Measurements from ENCODE around the gene DUSP9.
A peak's percentile ranks its signal among the peaks of the same experiment; 100 is the strongest.
"Not testable (repeated sequence)": the region's sequence is repeated elsewhere in the genome, so short reads cannot be mapped to it uniquely, and the experiment has no call there.

Gene DUSP9, protein sequence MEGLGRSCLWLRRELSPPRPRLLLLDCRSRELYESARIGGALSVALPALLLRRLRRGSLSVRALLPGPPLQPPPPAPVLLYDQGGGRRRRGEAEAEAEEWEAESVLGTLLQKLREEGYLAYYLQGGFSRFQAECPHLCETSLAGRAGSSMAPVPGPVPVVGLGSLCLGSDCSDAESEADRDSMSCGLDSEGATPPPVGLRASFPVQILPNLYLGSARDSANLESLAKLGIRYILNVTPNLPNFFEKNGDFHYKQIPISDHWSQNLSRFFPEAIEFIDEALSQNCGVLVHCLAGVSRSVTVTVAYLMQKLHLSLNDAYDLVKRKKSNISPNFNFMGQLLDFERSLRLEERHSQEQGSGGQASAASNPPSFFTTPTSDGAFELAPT

DNA sequence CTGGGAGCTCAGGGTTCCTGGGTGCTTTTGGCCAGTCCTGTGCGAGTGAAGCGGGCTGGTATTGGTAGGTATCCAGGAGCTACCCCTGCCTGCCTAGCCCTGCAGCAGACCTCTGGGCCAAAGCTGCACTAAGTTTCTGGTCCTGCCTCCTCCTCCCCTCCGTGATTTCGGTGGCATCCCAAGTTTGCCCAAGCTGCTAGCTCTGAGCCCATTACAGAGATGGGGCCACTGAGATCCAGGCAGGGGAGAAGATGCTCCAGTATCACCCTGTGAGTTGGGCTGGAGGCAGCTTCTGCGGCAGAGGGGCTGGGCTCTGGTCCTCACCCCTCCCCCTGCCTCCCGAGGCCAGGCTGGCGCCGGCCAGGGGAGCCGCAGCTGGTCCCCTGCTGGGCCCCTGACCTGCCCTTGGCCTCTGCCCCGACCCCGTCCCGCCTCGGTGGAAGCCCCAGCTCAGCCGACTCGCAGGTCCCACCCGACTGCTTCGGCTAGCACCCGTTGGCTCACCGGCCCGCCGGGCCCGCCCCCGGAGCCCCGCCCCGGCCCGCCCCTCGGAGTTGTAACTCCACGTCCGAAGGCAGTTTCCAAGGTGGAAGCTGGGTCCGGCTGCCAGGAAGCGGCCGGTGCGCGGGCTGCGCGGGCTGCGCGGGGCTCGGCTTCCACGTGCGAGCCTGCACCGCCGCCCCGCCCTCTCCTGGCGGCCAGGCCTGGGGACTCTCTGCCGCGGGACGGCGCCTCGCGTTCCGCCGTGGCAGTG is at the start of gene DUSP9:
Gene DUSP9 (plus strand): TSS at position 584 of the 754 bp plus-strand sequence. CDS start 751 bp downstream, outside the sequence.
- no peak for DNase-seq

DNA sequence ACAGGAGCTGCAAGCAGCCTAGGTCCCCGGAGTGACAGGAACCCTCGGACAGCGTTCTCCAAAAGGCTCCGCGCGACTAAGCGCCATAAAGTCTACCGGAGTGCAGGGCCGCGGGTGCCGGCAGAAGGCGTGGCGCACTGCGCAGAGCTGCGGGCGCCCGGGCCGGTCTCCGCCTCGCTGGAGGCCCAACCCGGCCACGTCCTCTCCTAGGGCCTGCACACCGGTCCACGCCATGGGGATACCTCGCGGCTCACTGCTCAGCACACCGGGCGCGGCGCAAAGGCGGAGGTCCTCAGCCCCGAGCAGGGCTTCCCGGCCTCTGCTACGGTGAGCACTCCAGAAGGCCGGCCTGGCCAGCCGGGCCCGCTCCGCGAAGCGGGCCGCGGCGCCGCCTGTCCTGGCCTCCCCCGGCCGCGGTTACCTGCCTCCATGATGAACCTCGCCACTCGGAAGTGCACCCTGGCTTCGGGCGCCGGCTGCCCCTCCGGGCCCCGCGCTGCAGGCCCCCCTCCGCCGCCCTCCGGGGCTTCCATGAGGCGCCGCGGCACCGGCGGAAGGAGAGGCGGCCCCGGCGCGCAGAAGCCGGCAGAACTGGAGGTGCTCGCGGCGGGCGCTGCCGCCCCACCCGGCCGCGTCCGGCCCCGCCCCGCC is 48.3 kb upstream of the DUSP9 start, which contains the start of gene CCNQ:
Gene CCNQ (minus strand): TSS at position 599 of the 651 bp plus-strand sequence. CDS start 66 bp downstream, at position 533.
- DNase-seq = peak; percentile 21

DNA sequence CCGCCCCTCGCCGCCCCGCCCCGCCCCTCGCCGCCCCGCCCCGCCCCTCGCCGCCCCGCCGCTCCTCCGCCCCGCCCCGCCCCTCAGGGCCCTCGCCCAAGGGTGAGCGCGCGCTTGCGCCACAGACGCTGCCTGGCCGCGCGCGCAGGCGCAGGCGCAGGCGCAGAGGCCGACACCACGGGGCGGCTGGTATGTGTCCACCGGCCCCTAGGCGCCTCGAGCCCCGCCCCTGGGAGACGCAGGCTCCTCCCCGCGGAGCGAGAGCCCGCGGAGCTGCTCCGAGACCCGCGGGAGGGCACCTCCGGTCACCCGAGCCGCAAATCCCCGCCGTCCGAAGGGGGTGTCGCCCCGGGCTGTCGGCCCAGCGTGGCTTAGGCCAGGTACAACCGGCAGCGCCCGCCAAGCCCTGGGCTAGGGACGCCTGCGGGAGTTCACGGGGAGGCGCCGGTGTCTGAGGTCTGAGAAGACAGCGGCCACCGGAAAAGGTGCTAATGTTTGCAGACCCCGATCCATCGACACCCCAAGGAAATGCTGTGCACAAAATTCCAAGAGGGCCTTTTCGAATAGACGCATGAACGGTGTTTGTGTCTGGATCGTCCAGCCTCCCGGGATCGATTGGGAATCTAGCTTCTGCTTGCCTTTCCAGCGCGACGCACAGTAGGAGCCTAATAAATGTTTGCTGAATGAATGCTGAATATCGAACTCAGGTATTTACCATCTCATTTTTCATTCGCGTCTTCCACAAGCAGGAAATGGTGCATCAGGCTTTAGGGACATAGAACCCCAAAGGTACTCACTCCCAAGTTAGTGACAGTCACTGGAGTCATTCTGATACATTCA is 47.6 kb upstream of the DUSP9 start:
- peak; percentile 90 for DNase-seq

DNA sequence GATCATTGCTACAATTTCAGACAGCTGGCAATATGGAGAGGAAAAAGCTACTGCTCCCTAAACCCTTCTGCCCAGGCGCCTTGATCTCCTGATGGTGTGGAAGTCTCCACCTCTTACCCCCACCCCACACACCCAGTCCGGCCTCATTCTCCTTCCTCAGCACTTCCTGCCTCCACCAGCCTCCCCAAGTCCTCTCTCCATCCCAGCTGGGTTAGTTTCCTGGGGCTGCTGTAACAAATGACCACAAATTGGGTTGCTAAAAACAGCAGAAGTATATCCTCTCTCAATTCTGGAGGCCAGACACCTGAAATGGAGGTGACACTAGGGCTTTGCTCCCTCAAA is 47.0 kb upstream of the DUSP9 start:
- no peak for DNase-seq

DNA sequence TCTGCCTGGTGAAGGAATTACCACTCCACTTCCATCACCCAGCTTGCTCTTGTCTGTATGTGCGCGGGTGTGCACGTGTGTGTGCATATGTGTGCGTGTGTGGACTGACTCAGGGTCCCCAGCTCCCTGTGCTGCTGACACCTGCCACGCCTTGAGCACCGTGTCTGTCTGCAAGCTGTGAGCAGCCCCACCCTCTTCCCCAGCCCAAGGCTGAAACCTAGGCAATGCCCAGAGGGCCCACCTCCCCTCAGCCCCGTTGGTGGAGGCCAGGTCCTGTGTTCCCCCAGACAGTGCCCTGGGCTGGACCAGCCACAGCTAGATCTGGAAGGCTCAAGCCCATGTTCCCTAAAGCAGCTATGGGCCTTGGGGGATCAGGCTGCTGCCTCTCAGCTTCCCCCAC is 46.1 kb upstream of the DUSP9 start:
- no peak for DNase-seq

DNA sequence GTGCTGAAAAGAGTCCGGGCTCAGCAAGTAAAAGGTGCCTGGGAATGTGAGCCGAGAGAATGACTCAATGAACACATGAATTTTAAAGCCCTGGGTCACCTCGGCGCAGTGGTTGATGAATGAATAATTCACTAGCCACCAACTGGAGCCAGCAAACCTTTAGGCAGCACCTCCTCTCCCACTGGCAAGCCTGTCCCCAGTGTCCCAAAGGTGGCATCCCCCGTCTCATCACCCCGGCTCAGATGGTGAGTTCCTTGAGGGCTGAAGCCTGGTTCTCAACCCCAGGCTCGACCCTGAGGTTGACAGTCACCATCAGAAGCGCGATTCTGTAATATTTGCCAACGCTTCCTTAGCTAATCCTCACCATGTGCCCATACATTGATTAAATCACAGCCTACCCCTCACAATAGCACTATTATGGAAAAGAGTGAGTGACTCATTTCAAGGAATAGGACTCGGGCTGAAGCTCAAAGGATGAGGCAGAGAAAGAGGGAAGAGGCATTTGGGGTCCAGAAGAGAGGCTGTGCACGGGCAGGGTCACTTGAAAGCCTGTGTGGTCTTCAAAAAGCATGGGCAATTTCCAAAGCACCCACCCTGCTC is 45.4 kb upstream of the DUSP9 start:
- no peak for DNase-seq

DNA sequence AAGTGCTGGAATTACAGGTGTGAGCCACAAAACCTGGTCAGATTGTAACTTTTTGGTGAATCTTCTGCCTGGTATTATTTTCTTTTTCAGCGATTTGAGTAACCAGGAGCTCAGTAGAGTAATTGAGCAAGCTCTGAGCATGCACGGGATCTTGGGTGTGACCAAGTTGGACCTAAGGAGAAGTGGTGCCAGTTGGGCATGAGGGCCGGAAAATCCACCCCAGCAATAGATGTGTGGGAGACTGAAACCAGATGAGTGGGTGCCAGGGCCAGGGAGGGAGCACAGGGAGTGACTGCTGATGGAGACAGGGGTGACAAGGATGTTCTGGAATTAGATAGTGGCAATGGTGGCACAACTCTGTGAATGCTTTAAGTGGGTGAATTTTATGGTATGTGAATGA is 44.4 kb upstream of the DUSP9 start:
- DNase-seq = no peak

DNA sequence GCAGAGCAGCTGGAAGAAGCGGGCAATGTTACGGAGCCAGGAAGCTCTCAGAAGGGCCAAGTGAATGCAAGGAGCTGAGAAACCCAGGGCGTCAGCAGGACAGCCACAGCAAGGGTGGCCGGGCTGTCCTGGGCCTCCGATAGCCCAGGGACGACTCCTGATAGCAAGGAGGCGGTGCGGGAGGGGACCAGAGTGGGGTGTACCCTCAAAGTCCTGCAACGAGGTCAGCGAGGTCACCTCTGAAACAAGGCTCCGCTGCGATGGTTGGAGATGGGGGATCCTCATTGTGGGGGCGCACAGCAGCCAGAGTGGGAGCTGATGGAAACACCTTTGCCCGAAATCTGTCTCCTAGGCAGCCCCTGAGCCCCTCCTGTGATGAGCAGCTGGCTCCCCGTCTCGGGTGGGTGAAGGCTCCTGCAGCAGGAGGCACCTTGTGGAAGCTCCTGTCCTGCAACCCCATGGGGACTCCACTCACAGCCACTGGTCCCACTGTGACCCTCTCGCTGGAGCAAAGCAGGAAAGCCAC is 43.8 kb upstream of the DUSP9 start:
- DNase-seq = no peak

DNA sequence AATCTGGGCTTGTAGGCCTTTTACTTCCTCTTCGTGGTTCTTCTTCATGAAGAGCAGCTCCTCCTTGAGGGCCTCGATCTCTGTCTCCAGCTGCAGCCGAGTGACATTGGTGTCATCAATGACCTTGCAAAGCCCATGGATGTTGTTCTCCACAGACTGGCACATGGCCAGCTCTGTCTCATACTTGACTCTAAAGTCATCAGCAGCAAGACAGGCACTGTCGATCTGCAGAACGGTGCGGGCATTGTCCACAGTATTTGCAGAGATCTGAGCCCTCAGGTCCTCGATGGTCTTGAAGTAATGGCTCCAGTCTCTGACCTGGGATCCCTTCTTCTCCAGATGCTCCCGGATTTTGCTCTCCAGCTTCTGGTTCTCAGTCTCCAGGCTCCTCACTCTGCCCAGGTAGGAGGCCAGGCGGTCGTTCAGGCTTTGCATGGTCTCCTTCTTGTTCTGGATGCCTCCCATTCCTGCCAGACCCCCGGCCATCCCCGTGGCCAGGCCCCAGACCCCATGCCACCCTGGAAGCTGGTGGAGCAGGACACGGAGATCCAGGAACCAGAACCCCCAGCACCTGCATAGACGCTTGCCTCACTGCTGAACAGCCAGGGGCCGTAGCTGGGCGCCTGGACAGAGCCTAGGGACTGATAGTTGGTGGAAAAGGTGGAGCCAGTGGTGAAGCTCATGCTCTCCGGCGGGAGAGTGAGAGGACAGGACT is 42.2 kb upstream of the DUSP9 start:
- not testable (repeated sequence) for DNase-seq

DNA sequence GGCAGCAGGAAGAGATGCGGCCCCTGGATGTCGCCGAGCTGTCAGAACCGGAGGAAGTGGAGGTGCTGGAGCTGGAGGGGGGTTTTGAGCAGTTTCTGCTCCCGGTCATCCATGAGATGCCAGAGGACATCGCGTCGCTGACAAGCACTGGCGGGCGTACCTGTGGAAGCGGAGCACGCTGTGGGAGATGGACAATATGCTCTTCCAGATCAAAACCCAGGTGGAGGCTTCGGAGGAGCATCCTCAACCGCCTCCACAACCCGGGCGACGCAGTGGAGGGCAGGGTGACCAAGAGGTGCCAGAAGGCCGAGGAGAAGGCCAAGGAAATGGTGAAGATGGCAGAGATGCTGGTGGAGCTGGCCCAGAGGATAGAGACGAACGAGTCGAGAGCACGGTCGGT is 40.5 kb upstream of the DUSP9 start:
- no peak for DNase-seq

DNA sequence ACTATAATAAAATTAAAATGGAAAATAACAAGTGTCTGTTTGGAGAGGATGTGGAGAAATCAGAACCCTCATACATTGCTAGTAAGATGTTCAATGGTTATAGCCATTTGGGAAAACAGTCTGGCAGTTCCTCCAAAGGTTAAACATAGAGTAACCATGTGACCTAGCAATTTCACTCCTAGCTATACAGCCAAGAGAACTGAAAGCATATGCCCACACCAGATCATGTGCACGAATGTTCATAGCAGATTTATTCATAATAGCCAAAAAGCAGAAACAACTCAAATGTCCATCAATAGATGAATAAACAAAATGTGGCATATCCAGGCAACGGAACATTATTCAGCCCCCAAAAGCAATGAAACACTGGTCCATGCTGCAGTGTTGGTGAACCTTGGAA is 38.6 kb upstream of the DUSP9 start:
- DNase-seq = no peak

DNA sequence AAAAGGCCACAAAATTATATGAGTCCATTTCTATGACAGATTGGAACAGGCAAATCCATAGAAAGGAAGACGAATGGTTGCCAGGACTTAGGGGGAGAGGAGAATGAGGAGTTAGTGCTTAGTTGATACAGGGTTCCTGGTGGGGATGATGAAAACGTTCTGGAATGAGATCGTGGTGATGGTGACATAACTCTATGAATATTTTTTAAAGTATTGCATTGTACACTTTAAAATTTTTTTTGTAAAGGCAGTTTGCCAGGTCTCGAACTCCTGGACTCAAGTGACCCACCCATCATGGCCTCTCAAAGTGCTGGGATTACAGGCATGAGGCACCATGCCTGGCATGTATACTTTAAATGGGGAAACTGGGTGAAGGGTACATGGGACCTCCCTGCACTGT is 38.2 kb upstream of the DUSP9 start:
- no peak for DNase-seq

DNA sequence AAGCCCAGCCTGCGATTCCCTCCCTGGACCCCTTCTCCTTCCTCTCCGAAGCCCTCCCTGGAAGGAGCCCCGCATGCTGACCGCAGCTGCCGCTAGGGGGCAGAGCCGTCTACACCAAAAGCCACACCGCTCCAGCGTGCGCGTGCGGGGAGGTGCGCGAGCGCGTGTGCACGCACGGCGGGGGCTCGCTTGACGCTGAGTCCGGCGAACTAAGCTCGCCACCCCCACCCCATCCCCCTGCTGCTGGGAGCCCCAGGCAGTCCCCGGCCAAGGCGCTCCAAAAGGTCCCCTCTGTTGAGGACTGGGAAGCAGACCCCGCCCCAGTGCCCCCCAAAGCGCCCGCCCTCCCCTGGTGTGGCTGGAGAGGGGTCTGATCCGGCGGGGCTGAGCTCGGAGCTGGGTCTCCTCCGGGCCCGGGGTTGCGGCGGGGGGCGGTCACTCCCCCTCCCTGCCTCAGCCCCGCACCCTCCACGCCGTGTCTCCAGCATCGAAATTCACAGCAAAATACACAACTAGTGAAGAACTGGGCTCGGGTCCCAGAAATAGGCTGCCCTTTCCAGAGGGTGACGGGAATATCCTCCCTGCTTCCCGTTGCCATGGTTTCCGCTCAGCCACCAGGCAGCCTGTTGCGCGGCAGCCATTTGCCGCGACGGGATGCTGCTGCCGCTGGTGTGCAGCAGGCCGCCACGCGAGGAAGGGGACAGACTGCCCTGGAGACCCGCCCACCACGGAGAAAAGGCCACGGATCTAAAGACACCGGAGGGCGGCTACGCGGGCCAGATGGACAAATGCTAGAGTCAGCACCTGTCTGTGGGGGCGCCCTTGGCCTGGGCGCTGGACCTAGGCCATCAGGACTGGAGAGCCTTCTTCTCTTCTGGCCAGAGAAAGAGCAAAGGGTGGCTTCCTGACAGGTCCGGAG is 36.8 kb upstream of the DUSP9 start:
- DNase-seq = peak; percentile 76

DNA sequence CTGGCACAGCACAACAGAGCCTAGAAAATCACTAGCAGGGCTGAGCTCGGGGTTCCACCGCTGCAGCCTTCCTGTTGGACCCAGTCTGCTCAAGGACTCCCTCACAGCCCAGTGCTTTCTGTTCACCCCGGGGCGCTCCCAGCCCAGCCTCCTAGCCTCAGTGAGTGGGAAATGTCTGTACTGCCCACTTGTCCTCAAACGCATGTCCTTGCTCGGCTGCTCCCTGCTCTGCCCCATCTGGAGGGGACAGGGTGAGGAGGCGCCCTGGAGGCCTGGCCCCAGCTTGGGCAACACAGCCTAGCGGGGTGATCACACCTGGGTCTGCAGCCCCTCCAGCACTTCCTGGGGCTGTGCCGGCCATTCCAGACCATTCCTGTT is 36.2 kb upstream of the DUSP9 start:
- DNase-seq = no peak

DNA sequence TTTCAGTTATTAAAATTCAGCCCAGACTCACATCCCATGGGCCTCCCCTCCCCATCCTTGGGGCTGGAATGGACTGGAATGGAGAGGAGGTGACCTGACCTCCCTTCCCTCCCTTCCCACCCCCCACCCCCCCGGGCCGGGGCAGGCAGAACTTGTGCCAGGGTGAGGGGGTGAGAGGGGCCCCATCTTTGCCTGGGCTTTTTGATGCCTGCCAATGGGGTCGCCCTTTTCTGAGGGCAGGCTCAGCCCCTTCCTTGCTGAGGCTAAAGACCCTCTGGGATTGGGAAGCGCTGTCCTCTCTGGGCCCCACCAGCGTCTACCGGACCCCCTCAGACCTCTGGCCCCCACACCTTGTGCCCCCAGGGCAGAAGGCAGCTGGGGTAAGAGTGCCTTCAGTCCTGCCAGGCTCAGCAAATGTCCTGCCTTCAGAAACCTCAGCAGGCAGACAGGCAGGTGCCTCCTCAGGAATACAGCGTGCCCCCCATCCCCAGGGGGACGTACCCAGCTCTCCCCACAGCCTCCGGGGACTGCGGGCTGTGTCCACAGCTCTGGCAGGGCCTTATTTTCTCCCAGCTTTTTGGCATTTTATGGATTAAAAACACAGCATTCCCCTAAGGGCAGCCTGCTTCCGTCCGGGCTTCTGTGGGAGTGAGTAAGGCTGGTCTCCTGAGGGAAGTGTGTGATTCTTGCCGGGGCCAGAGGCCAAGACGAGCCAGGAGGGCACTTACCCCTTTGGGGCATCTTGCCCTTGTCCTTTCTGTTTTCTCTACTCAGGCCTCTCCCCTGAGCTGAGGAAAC is 35.5 kb upstream of the DUSP9 start:
- no peak for DNase-seq

DNA sequence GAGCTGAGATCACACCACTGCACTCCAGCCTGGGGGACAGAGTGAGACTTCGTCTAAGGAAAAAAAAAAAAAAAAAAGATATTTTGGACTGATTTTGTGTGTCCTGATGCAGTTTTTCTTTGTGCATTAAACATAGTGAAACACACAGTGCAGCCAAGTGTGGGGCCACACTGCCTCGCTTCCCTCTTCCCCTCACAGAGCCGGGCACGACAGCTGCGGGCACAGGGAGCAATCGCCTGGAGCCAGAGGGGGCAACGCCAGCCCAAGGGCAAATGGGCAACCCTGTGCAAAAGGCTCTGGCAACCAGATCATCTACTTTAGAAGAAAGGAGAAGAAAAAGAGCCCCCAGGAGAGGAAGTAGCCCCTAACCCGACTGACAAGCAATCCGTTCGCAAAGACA is 34.6 kb upstream of the DUSP9 start:
- no peak for DNase-seq

DNA sequence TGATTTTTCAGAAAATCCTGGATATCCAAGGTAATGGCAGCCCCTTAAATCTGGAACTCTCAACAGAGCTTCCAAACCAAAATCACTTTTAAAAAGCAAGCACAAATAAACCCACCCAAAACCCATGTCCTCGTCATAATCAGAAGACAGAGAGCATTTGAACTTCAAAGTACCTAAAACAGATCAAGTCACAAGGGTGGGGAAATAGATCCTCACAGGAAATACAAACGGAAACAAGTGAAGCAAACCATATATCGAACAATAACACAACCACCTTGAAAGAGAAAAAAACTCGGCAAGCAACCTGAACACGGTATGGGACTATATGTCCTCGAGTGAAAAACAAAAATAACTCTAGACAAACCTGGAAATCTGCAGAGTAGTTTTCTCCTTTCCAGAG is 32.2 kb upstream of the DUSP9 start:
- peak; percentile 17 for DNase-seq

DNA sequence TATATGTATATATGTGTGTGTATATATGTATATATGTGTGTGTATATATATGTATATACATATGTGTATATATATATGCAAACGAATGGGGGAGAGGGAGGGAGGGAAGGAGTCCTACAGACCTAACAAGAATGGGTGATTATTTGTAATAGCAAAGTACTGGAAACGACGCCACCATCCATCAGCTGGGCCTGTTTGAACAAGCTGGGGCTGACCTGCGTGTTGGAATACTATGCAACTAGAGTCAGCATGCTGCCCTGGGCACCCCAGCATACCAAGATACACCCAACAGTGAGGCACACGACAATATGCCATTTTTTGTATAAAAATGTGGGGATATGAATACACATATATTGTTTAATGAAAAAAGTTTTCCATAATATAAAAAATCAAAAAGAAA is 26.4 kb upstream of the DUSP9 start:
- DNase-seq = no peak

DNA sequence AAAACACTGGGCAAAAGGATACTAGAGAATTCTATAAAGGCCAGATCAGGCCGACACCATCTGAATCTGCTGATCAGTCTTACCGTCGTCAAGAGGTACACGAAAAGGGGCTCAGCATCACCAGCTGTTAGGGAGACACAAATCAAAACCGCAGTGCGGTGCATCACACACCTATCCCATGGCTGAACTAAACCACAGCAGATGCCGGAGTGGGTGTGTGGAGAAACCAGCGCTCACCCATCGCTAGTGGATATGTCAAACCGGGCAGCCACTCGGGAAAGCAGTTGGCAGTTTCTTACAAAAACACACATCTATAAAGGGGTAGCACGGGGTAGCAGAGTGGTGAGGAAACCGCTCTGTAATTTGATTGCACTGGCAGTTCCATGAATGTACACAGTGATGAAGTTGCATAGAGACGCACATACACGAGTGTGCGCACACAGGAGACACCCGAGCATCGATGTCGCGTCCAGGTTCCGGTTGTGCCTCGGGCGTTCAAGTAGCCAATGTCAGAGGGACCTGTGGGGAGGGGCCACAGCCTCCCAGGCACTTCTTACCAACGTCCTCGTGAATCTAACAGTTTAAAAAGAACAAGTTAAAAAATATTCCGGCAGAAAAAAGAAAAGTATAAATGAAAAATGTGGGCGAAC is 24.9 kb upstream of the DUSP9 start:
- no peak for DNase-seq
